NCI-H748 treated with DMSO at 0.1 percent for 48 hours (cell line): ENCODE measurements around the gene FAM111A.

Experiments
- DNase-seq: peaks from one replicate; lab custom pipeline; 2025; lab: John Stamatoyannopoulos, UW

The FAM111A gene

DNA sequence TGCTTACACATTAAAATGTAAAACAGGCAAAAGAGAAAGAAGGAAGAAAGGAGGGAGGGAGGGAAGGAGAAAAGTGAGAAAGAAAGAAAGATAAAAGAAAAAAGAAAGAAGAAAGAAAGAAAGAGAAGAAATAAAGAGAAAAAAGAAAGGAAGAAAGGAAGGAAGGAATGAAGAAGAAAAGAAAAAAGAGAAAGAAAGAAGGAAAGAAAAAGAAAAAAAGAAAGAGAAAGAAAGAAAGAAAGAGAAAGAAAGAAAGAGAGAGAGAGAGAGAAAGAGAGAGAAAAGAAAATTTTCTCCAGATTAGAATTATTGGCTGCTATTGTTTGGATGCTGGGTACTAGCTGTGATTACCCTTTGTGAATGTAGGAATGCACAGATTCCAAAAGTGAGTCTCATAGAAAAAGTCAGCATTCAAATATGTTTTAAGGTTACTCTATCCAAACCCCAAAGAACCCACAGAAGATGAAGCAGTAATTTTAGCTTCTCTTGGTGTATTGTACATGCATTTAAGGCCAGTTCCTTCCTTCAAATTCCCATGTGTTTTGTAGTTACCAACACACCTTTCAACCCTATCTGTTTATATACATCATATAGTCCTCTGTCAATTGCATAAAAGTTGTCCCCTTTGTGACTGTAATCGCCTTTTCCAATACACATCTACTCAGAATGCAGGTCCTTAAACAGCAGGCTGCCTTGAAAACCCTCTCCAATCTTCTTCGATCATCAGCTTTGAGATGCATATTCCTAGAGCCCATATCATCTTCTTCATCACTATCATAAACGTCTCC is 789 bp upstream of the FAM111A start:
- no peak for DNase-seq

DNA sequence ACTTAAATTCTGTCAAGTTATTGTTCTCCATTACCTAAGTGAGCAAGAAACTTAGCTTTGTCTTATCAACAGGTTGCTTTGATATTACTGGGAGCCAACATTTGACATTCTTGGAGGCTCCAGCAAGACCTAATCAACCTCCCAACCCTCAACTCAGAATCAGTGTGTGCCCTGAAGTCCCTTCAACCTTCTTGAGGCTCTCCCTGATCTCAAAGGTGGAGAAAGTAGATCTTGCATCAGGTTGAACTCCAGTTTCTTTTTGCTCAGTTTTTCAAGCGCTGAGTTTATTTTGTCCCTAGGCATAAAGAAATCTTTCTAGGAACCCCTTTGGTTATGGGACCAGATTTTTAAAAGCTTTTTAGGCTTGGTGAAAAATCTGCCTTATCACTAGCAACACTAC is 1.4 kb downstream of the FAM111A start:
- DNase-seq, result peak; percentile 40

DNA sequence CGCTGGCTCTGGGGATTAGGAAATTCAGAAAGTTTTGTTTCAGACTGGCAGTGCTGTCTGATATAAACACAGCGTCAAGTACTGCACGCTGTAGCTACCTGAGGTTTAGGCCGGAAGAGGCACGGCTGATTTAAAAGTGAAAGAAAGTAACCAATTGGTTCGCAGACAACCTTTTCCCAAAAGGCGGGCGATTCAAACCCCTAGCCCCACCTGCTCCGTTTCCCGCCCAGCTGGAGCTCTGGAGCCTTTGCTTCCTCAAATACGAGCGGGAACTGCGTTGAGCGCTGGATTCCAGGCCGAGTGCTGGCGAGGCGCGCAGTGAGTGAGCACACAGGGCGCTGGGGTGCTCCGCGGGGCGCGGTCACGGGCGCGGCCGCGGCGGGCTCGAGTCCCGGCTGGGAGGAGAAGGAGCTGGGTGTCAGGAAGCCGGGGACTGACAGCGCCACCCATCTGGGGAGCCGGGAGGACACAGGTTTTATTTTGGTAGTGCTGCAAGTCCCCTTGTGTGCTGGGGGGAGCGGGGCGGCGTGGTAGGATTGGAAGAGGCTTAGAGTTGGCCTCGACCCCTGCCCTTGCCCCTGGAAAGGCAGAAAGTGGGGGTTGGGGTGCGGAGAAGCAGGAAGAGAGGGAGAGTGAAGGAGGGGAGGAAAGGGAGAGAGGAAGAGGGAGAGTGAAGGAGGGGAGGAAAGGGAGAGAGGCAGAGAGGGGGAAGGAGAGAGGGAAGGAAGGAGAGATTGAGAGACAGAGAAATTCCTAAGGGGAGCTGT is 2.1 kb downstream of the FAM111A start:
- peak; percentile 81 for DNase-seq

GRCh38 chr11:59145534-59145933 is 2.9 kb downstream of the FAM111A start:
- no peak for DNase-seq

DNA sequence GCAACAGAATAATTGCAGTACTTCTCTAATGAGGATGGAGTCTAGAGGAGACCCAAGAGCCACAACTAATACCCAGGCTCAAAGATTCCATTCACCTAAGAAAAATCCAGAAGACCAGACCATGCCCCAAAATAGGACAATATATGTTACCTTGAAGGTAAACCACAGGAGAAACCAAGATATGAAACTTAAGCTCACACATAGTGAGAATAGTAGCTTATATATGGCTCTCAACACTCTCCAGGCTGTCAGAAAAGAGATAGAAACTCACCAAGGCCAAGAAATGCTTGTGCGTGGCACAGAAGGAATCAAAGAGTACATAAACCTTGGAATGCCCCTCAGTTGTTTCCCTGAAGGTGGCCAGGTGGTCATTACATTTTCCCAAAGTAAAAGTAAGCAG is 9.1 kb downstream of the FAM111A start:
- DNase-seq, result no peak

DNA sequence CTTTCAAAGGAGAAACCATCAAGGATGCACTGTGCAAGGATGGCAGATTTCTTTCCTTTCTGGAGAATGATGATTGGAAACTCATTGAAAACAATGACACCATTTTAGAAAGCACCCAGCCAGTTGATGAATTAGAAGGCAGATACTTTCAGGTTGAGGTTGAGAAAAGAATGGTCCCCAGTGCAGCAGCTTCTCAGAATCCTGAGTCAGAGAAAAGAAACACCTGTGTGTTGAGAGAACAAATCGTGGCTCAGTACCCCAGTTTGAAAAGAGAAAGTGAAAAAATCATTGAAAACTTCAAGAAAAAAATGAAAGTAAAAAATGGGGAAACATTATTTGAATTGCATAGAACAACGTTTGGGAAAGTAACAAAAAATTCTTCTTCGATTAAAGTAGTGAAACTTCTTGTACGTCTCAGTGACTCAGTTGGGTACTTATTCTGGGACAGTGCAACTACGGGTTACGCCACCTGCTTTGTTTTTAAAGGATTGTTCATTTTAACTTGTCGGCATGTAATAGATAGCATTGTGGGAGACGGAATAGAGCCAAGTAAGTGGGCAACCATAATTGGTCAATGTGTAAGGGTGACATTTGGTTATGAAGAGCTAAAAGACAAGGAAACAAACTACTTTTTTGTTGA is 9.8 kb downstream of the FAM111A start:
- no peak for DNase-seq

- no peak for DNase-seq
Measured at GRCh38 chr11:59154610-59155009, 12.0 kb downstream of the FAM111A start.

GRCh38 chr11:59157433-59157832 is 14.8 kb downstream of the FAM111A start:
- no peak for DNase-seq

- peak; percentile 65 for DNase-seq
Measured at GRCh38 chr11:59158206-59159068, 15.8 kb downstream of the FAM111A start.

GRCh38 chr11:59164028-59164427 is 21.4 kb downstream of the FAM111A start:
- no peak for DNase-seq

- DNase-seq, result peak; percentile 58
Measured at GRCh38 chr11:59171508-59172322, 29.1 kb downstream of the FAM111A start, which contains the start of gene DTX4. Gene DTX4, plus strand, starts transcription at chr11:59172132. Its CDS starts 464 bp downstream, at chr11:59172596.

GRCh38 chr11:59172345-59173079 is 29.9 kb downstream of the FAM111A start:
- DNase-seq, result no peak

DNA sequence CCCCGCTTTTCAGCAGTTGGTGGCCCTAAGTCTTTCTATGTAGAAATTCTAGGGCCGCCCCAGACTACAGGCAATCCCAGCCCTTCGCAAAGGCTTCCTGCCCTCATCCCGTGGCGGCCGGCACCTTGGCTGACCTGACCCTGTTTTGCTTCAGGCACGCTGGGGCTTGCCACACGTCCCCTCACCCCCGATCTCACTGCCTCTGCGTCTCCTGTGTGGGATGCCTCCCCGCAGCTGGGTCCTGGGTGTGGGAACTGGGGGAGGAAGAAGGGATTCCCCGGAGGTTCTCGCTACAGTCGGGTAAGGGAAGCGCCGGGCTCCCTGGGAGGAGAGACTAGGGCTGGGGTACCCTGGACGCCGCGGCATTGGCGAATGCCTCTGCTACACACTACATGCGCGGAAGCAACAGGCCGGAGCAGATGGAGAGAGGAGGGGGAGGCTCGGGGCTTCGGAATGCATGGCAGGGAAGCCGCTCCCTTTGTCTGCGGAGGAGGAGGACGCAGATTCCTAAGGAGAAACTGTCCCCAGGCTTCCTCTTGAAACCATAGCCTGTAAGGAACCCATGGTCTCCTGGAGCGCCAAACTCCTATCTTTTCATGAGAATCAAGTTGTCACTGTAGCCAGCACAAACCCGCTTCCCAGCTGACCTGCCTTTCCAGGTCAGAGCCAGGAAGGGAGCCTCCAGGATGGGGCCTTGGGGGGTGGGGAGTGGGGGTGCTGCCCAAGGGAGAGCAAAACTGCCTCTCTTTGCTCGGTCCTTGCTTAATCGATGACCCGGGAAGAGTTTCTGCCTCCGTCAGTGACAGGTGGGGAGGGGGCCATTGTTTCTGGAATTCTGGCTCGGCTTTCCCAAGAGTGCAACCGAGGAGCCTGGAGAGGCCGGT is 30.7 kb downstream of the FAM111A start:
- no peak for DNase-seq

DNA sequence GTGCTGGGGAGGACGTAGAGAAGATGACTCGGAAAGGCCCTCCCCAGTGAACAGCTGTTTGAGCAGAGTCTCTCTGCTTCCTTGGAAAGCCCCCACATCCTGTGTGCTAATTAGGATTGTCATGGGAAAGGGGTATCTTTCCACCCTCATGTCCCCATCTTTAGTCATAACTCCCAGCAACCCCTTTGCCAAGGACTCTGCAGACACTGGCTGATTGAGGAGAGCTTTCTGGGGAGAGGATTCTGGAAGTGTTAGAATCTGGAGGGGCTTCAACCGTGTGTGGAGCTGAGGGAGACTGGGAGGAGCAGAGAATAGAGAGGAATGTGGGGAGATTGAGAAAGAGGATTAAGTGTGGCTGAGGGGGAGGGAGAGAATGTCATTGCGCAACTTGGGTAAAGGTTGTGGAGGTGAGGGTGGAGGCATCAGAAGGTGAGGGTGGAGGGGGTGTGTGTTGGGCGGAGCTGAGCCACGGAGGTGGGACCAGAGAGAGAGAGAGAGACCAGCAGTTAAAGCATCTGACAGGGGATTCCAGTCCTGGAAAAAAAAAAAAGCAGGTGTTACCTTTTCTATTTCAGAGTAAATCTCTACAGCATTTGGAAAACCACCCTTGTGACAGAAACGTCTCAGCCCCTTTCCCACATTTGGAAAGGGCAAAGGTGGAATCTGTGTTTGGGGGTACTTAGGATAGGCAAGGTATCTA is 31.5 kb downstream of the FAM111A start:
- no peak for DNase-seq

DNA sequence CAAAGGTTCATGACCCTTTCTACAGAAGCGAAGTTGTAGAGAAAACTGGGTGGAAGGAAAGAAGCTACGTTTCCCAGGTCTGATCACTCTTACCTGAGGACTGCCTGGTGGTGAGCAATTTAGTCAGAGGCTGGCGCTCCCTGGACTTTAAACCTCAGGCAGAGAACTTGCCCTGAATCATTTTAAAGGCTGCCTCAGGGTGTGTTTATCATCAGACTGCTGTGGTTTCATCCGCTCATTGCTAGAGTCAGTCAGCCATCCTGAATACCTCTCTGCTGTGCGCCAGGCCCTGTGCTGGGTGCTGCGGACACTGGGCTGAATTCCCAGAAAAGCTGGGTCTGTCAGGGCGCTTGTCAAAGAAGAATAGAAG is 32.0 kb downstream of the FAM111A start:
- DNase-seq, result no peak

DNA sequence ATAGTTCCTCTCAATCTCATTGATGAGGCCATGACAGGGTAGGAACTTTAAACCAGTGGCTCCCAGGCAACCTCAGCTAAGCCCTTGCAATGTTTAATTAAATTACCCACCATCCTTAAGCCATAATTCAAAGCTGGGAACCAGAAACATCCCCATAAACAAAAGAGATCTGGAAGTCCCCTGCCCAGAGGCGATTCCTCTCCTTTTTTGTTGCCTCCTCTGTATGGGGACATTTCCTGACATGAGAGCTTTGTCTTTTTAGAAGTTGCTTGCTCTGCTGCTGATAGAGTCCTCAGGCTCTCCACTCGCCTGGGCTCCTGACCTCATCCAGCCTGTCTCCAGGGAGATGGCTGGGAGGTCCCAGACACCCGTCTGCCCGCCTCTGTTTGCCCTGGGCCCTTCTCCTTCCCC is 32.4 kb downstream of the FAM111A start:
- no peak for DNase-seq

GRCh38 chr11:59176330-59176729 is 33.7 kb downstream of the FAM111A start:
- no peak for DNase-seq

- no peak for DNase-seq
Measured at GRCh38 chr11:59178402-59178801, 35.7 kb downstream of the FAM111A start.

DNA sequence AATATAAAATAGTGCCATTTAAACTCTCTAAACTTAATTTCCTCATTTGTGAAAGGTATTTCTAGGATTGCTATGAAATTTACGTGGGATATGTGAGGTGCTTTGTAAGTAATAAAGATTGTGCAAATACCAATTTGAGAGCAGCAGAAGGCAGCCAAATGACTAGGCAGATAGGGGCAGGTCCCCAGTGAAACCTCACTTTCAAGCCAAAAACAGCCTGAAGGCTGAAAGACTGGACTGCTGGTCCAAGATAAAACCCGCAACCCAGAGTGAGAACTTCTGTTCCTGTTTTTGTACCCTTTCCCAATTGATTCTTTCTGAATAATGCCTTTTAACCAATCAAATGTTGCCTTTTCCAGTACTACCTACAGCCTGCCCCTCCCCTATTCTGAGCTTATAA is 36.5 kb downstream of the FAM111A start:
- no peak for DNase-seq
